H9 (cell line): Measurements from ENCODE around the gene CDHR2. TPM values are rescaled to one million over a fixed set of nuclear protein-coding genes. Genes with fewer than 3 reads are reported as not detected.

Experiments
- DNase-seq: peaks from one replicate; pipeline ENCODE4 v3.0.0-alpha.2; 2017
- H2AFZ ChIP-seq: one replicate; pipeline ENCODE4 v1.6.1; 2013; ENCODE audit warnings: mild to moderate bottlenecking, low read length, control low read depth, moderate library complexity
- H2AK5ac ChIP-seq: 2 replicates; pipeline ENCODE4 v1.6.1; 2013; ENCODE audit warnings: low read length, control low read depth, mixed read lengths; ENCODE audit not compliant: insufficient read length
- H2BK120ac ChIP-seq: one replicate; pipeline ENCODE4 v1.6.1; 2013; ENCODE audit warnings: low read depth, mild to moderate bottlenecking, low read length, control low read depth, inconsistent platforms; ENCODE audit not compliant: poor library complexity, severe bottlenecking
- H2BK12ac ChIP-seq: 2 replicates; pipeline ENCODE4 v1.6.1; 2013; ENCODE audit warnings: low read length, control low read depth, mixed read lengths, low read depth; ENCODE audit not compliant: insufficient read length
- H2BK15ac ChIP-seq: 2 replicates; pipeline ENCODE4 v1.6.1; 2013; ENCODE audit warnings: low read depth, low read length, control low read depth
- H2BK20ac ChIP-seq: one replicate; pipeline ENCODE4 v1.6.1; 2013; ENCODE audit warnings: low read depth, mild to moderate bottlenecking, low read length, control low read depth, inconsistent platforms; ENCODE audit not compliant: poor library complexity, severe bottlenecking
- H2BK5ac ChIP-seq: 2 replicates; pipeline ENCODE4 v1.6.1; 2013; ENCODE audit warnings: low read length, control low read depth, mixed read lengths; ENCODE audit not compliant: insufficient read length
- H3K14ac ChIP-seq: 2 replicates; pipeline ENCODE4 v1.6.1; 2013; ENCODE audit warnings: low read length, control low read depth; ENCODE audit not compliant: insufficient read depth
- H3K18ac ChIP-seq: 2 replicates; pipeline ENCODE4 v1.6.1; 2013; ENCODE audit warnings: low read depth, mild to moderate bottlenecking, mixed read lengths, low read length, control low read depth; ENCODE audit not compliant: insufficient read length
- H3K23ac ChIP-seq: 2 replicates; pipeline ENCODE4 v1.6.1; 2013; ENCODE audit warnings: low read length, control low read depth, mixed read lengths, low read depth; ENCODE audit not compliant: insufficient read length
- H3K23me2 ChIP-seq: 2 replicates; pipeline ENCODE4 v1.6.1; 2013; ENCODE audit warnings: low read depth, mild to moderate bottlenecking, mixed read lengths, low read length, control low read depth; ENCODE audit not compliant: insufficient read length, poor library complexity, severe bottlenecking
- H3K27ac ChIP-seq: 2 replicates; pipeline ENCODE4 v1.5.1; 2013; ENCODE audit warnings: low read length, control low read depth, mixed read lengths, low read depth; ENCODE audit not compliant: insufficient read length
- H3K27me3 ChIP-seq: 2 replicates; pipeline ENCODE4 v1.6.1; 2013; ENCODE audit warnings: low read length, control low read depth, inconsistent platforms; ENCODE audit not compliant: insufficient read depth
- H3K4ac ChIP-seq: 2 replicates; pipeline ENCODE4 v1.6.1; 2013; ENCODE audit warnings: low read depth, mild to moderate bottlenecking, control low read depth, inconsistent platforms, low read length, moderate library complexity
- H3K4me1 ChIP-seq: 2 replicates; pipeline ENCODE4 v1.6.1; 2013; ENCODE audit warnings: low read length, control low read depth, inconsistent platforms; ENCODE audit not compliant: insufficient read depth
- H3K4me2 ChIP-seq: 2 replicates; pipeline ENCODE4 v1.6.1; 2013; ENCODE audit warnings: low read length, control low read depth, mixed read lengths; ENCODE audit not compliant: insufficient read length, insufficient read depth
- H3K56ac ChIP-seq: 2 replicates; pipeline ENCODE4 v1.6.1; 2013; ENCODE audit warnings: low read depth, mild to moderate bottlenecking, mixed read lengths, low read length, control low read depth; ENCODE audit not compliant: insufficient read length
- H3K79me1 ChIP-seq: 2 replicates; pipeline ENCODE4 v1.6.1; 2013; ENCODE audit warnings: low read depth, mild to moderate bottlenecking, moderate library complexity, low read length, control low read depth, inconsistent platforms; ENCODE audit not compliant: insufficient read depth, poor library complexity, severe bottlenecking
- H3K79me2 ChIP-seq: 2 replicates; pipeline ENCODE4 v1.6.1; 2013; ENCODE audit warnings: low read length, control low read depth, inconsistent platforms; ENCODE audit not compliant: insufficient read depth
- H3K9ac ChIP-seq: 2 replicates; pipeline ENCODE4 v1.6.1; 2013; ENCODE audit warnings: low read length, control low read depth, mixed read lengths; ENCODE audit not compliant: insufficient read length; ENCODE audit errors: extremely low read depth
- H3K9me3 ChIP-seq: one replicate; pipeline ENCODE4 v1.6.1; 2013; ENCODE audit warnings: low read depth, low read length, inconsistent platforms; ENCODE audit not compliant: control insufficient read depth
- H3T11ph ChIP-seq: one replicate; pipeline ENCODE4 v1.6.1; 2013; ENCODE audit warnings: mild to moderate bottlenecking, low read length, control low read depth, inconsistent platforms
- H4K20me1 ChIP-seq: one replicate; pipeline ENCODE4 v1.6.1; 2013; ENCODE audit not compliant: control insufficient read depth, insufficient read length, insufficient read depth
- H4K5ac ChIP-seq: 2 replicates; pipeline ENCODE4 v1.6.1; 2013; ENCODE audit warnings: low read depth, mild to moderate bottlenecking, mixed read lengths, low read length, control low read depth; ENCODE audit not compliant: insufficient read length
- H4K8ac ChIP-seq: replicated peaks from 2 replicates; pipeline ENCODE4 v1.6.1; 2013; ENCODE audit warnings: low read length, control low read depth, mixed read lengths, low read depth; ENCODE audit not compliant: insufficient read length
- H4K91ac ChIP-seq: 2 replicates; pipeline ENCODE4 v1.6.1; 2013; ENCODE audit warnings: low read depth, mild to moderate bottlenecking, moderate library complexity, mixed read lengths, low read length, control low read depth; ENCODE audit not compliant: insufficient read length
- H3K27ac Mint-ChIP-seq, 3 experiments: 2 replicates in 2 of 3; 3 replicates in 1 of 3; pipeline ENCODE4 v1.8.0; 2020 to 2021; ENCODE audit warnings: mixed read lengths in 3 of 3, mild to moderate bottlenecking in 1 of 3, moderate library complexity in 1 of 3
- H3K27me3 Mint-ChIP-seq: 2 replicates; pipeline ENCODE4 v1.8.0; 2021; ENCODE audit warnings: low read depth, mild to moderate bottlenecking, moderate library complexity, mixed read lengths
- H3K36me3 Mint-ChIP-seq, 3 experiments: 2 replicates in 2 of 3; 3 replicates in 1 of 3; pipeline ENCODE4 v1.8.0; 2020 to 2021; ENCODE audit warnings: low read depth in 3 of 3, mixed read lengths in 3 of 3; ENCODE audit not compliant: insufficient read depth in 1 of 3
- H3K4me1 Mint-ChIP-seq, 2 experiments: 2 replicates each; pipeline ENCODE4 v1.8.0; 2020; ENCODE audit warnings: mixed read lengths in 2 of 2
- H3K4me3 Mint-ChIP-seq, 2 experiments: 2 replicates in 1 of 2; 3 replicates in 1 of 2; pipeline ENCODE4 v1.8.0; 2020 to 2021; ENCODE audit warnings: mild to moderate bottlenecking in 2 of 2, mixed read lengths in 2 of 2, moderate library complexity in 1 of 2
- H3K9me3 Mint-ChIP-seq, 2 experiments: 2 replicates in 1 of 2; 3 replicates in 1 of 2; pipeline ENCODE4 v1.8.0; 2020; ENCODE audit warnings: mild to moderate bottlenecking in 2 of 2, mixed read lengths in 2 of 2, moderate library complexity in 1 of 2
- WGBS: extraction: QIAGEN DNeasy Blood & Tissue Kit; methylation state at CpG from one replicate; pipeline ENCODE4 v1.1.7; 2013; ENCODE audit warnings: missing lambda C conversion rate, low lambda C conversion rate, mixed read lengths; ENCODE audit not compliant: insufficient read length; ENCODE audit errors: extremely low coverage; 5-methylcytosine and 5-hydroxymethylcytosine counted together
- total RNA-seq: library from RNA; stranded (reverse); gene quantifications from 2 replicates; pipeline ENCODE4 v1.2.1, GENCODE V29; 2021
- TF ChIP-seq, protein P1 (sequence below): fragments of 200-600 bp; sonication (generic); conservative IDR thresholded peaks from 3 replicates; pipeline ENCODE4 v1.8.0; 2021; ENCODE audit warnings: antibody characterized with exemption, mild to moderate bottlenecking

CDHR2 gene
- total RNA-seq, 1 experiment from 2014 or later: 0.90 TPM

- Histone ChIP-seq H3T11ph (no peak overlapping the region), H4K91ac (no peak overlapping the region), H3K4me1 (no peaks in the 10 kb centered on the region; the same call in 1 of the 2 replicates), H3K79me1 (peaks cover 3% of the 10 kb centered on the region), H3K4ac (no peak overlapping the region), H3K9ac (no peak overlapping the region), H3K18ac (no peak overlapping the region), H2BK15ac (no peak overlapping the region), H3K23me2 (peaks cover 11% of the 10 kb centered on the region), H3K79me2 (peaks cover 38% of the 10 kb centered on the region), H3K27ac (no peak overlapping the region), H4K8ac (no peak overlapping the region), H4K20me1 (peaks cover 2% of the 10 kb centered on the region), H2BK5ac (no peak overlapping the region), H2AFZ (no peak overlapping the region), H4K5ac (no peak overlapping the region), H3K27me3 (no peaks in the 10 kb centered on the region), H2BK20ac (no peak overlapping the region), H3K4me2 (peak overlapping the region; percentile 44), H3K23ac (no peak overlapping the region), H3K56ac (no peak overlapping the region), H2BK12ac (no peak overlapping the region), H3K9me3 (no peaks in the 10 kb centered on the region), H3K14ac (no peak overlapping the region), H2BK120ac (no peak overlapping the region), H2AK5ac (no peak overlapping the region)
- Mint-ChIP-seq H3K27ac (peak overlapping the region in 1 of 3 experiments; percentile 86; a peak in 3 of 7 replicates), H3K9me3 (no peaks in the 10 kb centered on the region), H3K36me3 (peaks cover 21 to 47% (median 45%) of the 10 kb centered on the region in 3 experiments), H3K4me1 (peaks cover 37 to 41% of the 10 kb centered on the region in 2 experiments), H3K27me3 (peaks cover 1% of the 10 kb centered on the region; the same call in 1 of the 2 replicates), H3K4me3 (peak overlapping the region; percentile 92 to 99; a peak in 4 of 5 replicates)
- DNase-seq: no peak
- no CpG with 5 or more reads among the region's 4 CpGs for WGBS
- TF ChIP-seq, protein P1, sequence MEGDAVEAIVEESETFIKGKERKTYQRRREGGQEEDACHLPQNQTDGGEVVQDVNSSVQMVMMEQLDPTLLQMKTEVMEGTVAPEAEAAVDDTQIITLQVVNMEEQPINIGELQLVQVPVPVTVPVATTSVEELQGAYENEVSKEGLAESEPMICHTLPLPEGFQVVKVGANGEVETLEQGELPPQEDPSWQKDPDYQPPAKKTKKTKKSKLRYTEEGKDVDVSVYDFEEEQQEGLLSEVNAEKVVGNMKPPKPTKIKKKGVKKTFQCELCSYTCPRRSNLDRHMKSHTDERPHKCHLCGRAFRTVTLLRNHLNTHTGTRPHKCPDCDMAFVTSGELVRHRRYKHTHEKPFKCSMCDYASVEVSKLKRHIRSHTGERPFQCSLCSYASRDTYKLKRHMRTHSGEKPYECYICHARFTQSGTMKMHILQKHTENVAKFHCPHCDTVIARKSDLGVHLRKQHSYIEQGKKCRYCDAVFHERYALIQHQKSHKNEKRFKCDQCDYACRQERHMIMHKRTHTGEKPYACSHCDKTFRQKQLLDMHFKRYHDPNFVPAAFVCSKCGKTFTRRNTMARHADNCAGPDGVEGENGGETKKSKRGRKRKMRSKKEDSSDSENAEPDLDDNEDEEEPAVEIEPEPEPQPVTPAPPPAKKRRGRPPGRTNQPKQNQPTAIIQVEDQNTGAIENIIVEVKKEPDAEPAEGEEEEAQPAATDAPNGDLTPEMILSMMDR: no peak
Measured at GRCh38 chr5:176534640-176535039, 14.5 kb upstream of the CDHR2 start.
